ENCODE data around the gene AGO3.
"Not testable (repeated sequence)": the region's sequence is repeated elsewhere in the genome, so short reads cannot be mapped to it uniquely, and the experiment has no call there.

Gene AGO3

GRCh38 chr1:35962952-35963351 is 32.0 kb downstream of the AGO3 start:
- DNase-seq (ENCODE audit: low read depth, low spot score) = no peak
- CTCF ChIA-PET = no interaction called here
- H3K4me3 ChIP-seq (ENCODE audit: low read depth, low read length) = no peak overlapping the region
- no peak for TF ChIP-seq CTCF (IDR thresholded peaks at IDR 0.05; ENCODE audit: insufficient read depth, low read length, missing control alignments)
- POLR2A ChIA-PET = no interaction called here

GRCh38 chr1:35964277-35964676 is 33.4 kb downstream of the AGO3 start:
- CTCF ChIA-PET; H3K4me3 ChIP-seq (ENCODE audit: low read depth, low read length); DNase-seq (ENCODE audit: low read depth, low spot score); POLR2A ChIA-PET: not testable (repeated sequence)

GRCh38 chr1:35968396-35968795 is 37.5 kb downstream of the AGO3 start:
- H3K4me3 ChIP-seq (ENCODE audit: low read depth, low read length) = no peak overlapping the region
- ChIA-PET CTCF (no interaction called here), POLR2A (no interaction called here)
- TF ChIP-seq CTCF (IDR thresholded peaks at IDR 0.05; ENCODE audit: insufficient read depth, low read length, missing control alignments) = no peak
- DNase-seq (ENCODE audit: low read depth, low spot score) = no peak

- TF ChIP-seq CTCF (IDR thresholded peaks at IDR 0.05; ENCODE audit: insufficient read depth, low read length, missing control alignments) = no peak
- no peak for DNase-seq (ENCODE audit: low read depth, low spot score)
- no peak overlapping the region for H3K4me3 ChIP-seq (ENCODE audit: low read depth, low read length)
- ChIA-PET POLR2A (no interaction called here), CTCF (no interaction called here)
Observed at GRCh38 chr1:35971601-35972000, 40.7 kb downstream of the AGO3 start.

- H3K4me3 ChIP-seq (ENCODE audit: low read depth, low read length); DNase-seq (ENCODE audit: low read depth, low spot score); POLR2A ChIA-PET; CTCF ChIA-PET: not testable (repeated sequence)
Observed at GRCh38 chr1:35972631-35973030, 41.7 kb downstream of the AGO3 start.

- no peak for TF ChIP-seq CTCF (IDR thresholded peaks at IDR 0.05; ENCODE audit: insufficient read depth, low read length, missing control alignments)
- ChIA-PET CTCF (no interaction called here), POLR2A (no interaction called here)
- no peak for DNase-seq (ENCODE audit: low read depth, low spot score)
- no peak overlapping the region for H3K4me3 ChIP-seq (ENCODE audit: low read depth, low read length)
Observed at GRCh38 chr1:35980090-35980489, 49.2 kb downstream of the AGO3 start.

GRCh38 chr1:35988237-35988636 is 57.3 kb downstream of the AGO3 start:
- ChIA-PET CTCF (no interaction called here), POLR2A (interaction anchor here (0.6 kb wide), 1 partner anchor 24 kb away, joined by 3 read pairs; no protein-coding TSS in a partner anchor)

More at GRCh38 chr1:35988237-35988636, 57.3 kb downstream of the AGO3 start:
- DNase-seq (ENCODE audit: low read depth, low spot score) = no peak
- TF ChIP-seq CTCF (IDR thresholded peaks at IDR 0.05; ENCODE audit: insufficient read depth, low read length, missing control alignments) = no peak
- H3K4me3 ChIP-seq (ENCODE audit: low read depth, low read length) = no peak overlapping the region
